K562 (cell line): ENCODE results near the gene HOXB7. TPM values are rescaled to one million over a fixed set of nuclear protein-coding genes. Genes with fewer than 3 reads are reported as not detected.

ENCODE experiments used
- CHD1 ChIP-seq: fragments of 200-600 bp; sonication (generic); IDR thresholded peaks from one replicate; pipeline ENCODE4 v1.6.1; 2012; ENCODE audit warnings: mild to moderate bottlenecking, moderate library complexity, low read length, inconsistent platforms
- E2F1 ChIP-seq: sonication (generic); formaldehyde crosslinking; IDR thresholded peaks from 2 replicates; pipeline ENCODE4 v1.8.1; 2023; ENCODE audit warnings: mild to moderate bottlenecking, missing genetic modification reagents, moderate library complexity
- ETV5 ChIP-seq: sonication (generic); formaldehyde crosslinking; IDR thresholded peaks from 2 replicates; pipeline ENCODE4 v1.4.0; 2020; ENCODE audit warnings: low read depth, mild to moderate bottlenecking, missing genetic modification reagents
- FOXM1 ChIP-seq, 2 experiments: fragments of 450-650 bp in 1 of 2; sonication (generic) in 1 of 2; formaldehyde crosslinking in 1 of 2; IDR thresholded peaks; 2 replicates each; pipeline versions ENCODE4 v1.6.1 to v1.9.0; 2017 to 2022; ENCODE audit warnings: low read depth in 2 of 2, mild to moderate bottlenecking in 2 of 2, missing genetic modification reagents in 1 of 2, moderate library complexity in 1 of 2
- GATAD2A ChIP-seq: fragments of 450-650 bp; IDR thresholded peaks from 2 replicates; pipeline ENCODE4 v1.6.1; 2017
- GTF3C2 ChIP-seq: IDR thresholded peaks from 3 replicates; pipeline ENCODE4 v1.6.1; 2011; ENCODE audit warnings: borderline replicate concordance, mild to moderate bottlenecking, moderate library complexity; ENCODE audit not compliant: insufficient read length; ENCODE audit errors: extremely low read depth
- HDGF ChIP-seq: fragments of 450-650 bp; IDR thresholded peaks from 2 replicates; pipeline ENCODE4 v1.6.1; 2016
- KAT2B ChIP-seq: IDR thresholded peaks from one replicate; pipeline ENCODE4 v1.6.1; 2012; ENCODE audit warnings: low read depth, mild to moderate bottlenecking, control low read depth, inconsistent platforms, low read length, moderate library complexity
- MLLT1 ChIP-seq, 2 experiments: fragments of 450-650 bp; IDR thresholded peaks; 2 replicates each; pipeline ENCODE4 v1.6.1; 2016
- NBN ChIP-seq: fragments of 450-650 bp; IDR thresholded peaks from 2 replicates; pipeline ENCODE4 v1.6.1; 2016; ENCODE audit warnings: low read depth, mild to moderate bottlenecking
- OTX1 ChIP-seq: fragments of 450-650 bp; formaldehyde crosslinking; IDR thresholded peaks from 2 replicates; pipeline ENCODE4 v1.4.0; 2022; ENCODE audit warnings: mild to moderate bottlenecking
- UBTF ChIP-seq, 2 experiments: IDR thresholded peaks; 2 replicates each; pipeline ENCODE4 v1.6.1; 2012; ENCODE audit warnings: improper control_type of control experiment in 2 of 2, low read depth in 2 of 2, low read length in 2 of 2, borderline replicate concordance in 1 of 2
- USF2 ChIP-seq: sonication (generic); formaldehyde crosslinking; IDR thresholded peaks from 2 replicates; pipeline ENCODE4 v1.5.0; 2020; ENCODE audit warnings: missing genetic modification reagents
- ZNF134 ChIP-seq: fragments of 250-450 bp; sonication (Bioruptor Pico); conservative IDR thresholded peaks from 2 replicates; pipeline ENCODE4 v1.4.0; 2020
- ZNF263 ChIP-seq: sonication (generic); formaldehyde crosslinking; IDR thresholded peaks from 2 replicates; pipeline ENCODE4 v1.8.0; 2022; ENCODE audit warnings: mild to moderate bottlenecking, missing genetic modification reagents, borderline replicate concordance
- ZNF699 ChIP-seq: fragments of 250-450 bp; sonication (Bioruptor Pico); IDR thresholded peaks from 2 replicates; pipeline ENCODE4 v1.8.0; 2021; ENCODE audit warnings: mild to moderate bottlenecking, moderate library complexity; ENCODE audit not compliant: insufficient replicate concordance
- polyA plus RNA-seq, 8 experiments: library from polyadenylated mRNA; depleted of rRNA in 4 of 8; stranded (reverse) in 5 of 8; unstranded in 3 of 8; fragments of >200 nt; fragmentation: Nextera tagmentation in 2 of 8; fragmentation: Illumina TruSeq in 1 of 8; extraction: Ambion mirVana in 2 of 8; extraction: Trizol in 1 of 8; gene quantifications; 2 replicates each; pipeline versions ENCODE4 v1.2.1 to v1.2.3, GENCODE V29; 2011 to 2014; ENCODE audit warnings: inconsistent platforms in 1 of 8, missing spikeins in 1 of 8
- total RNA-seq, 7 experiments: library from RNA; depleted of rRNA in 6 of 7; stranded (reverse); fragments of >200 nt in 6 of 7; fragmentation: Illumina TruSeq in 2 of 7; extraction: Trizol in 2 of 7; gene quantifications; 2 replicates each; pipeline versions ENCODE4 v1.2.1 to v1.2.3, GENCODE V29; 2011 to 2021; ENCODE audit warnings: low replicate concordance in 1 of 7

HOXB7 gene
- total and polyA plus RNA-seq, 9 of the 15 experiments (the other 6 are each of a cell fraction or from before 2014, with no cell fraction given): 5.5 to 16.7 (median 8.3) TPM

- TF ChIP-seq UBTF (IDR thresholded peaks at IDR 0.05; ENCODE audit: borderline replicate concordance in 1 of 2, low read depth in 2 of 2, low read length in 2 of 2) (peak; percentile 56 to 59; a peak in 3 of 4 replicates), FOXM1 (IDR thresholded peaks at IDR 0.05; ENCODE audit: low read depth) (no peak), FOXM1 (CRISPR knock-in tag; IDR thresholded peaks at IDR 0.05; ENCODE audit: low read depth) (0 out of 2 replicates have a peak, but pooled peaks have one; percentile 42), GATAD2A (no peak), ZNF263 (CRISPR knock-in tag) (peak; percentile 57; the same call in 1 of the 2 replicates), NBN (no peak; the same call in 1 of the 2 replicates), OTX1 (0 out of 2 replicates have a peak, but pooled peaks have one; percentile 19), ETV5 (CRISPR knock-in tag) (0 out of 2 replicates have a peak, but pooled peaks have one; percentile 17), HDGF (peak; percentile 25; the same call in 1 of the 2 replicates), USF2 (CRISPR knock-in tag) (no peak), ZNF134 (CRISPR knock-in tag) (no peak), CHD1 (peak; percentile 68), MLLT1 (IDR thresholded peaks at IDR 0.05) (peak; percentile 74 to 82), ZNF699 (no peak), E2F1 (CRISPR knock-in tag) (no peak), KAT2B (no peak), GTF3C2 (no peak)
These were observed 18.0 kb upstream of the HOXB7 start (continued) for GRCh38 chr17:48628649-48629410.
